GM18519 (cell line): ENCODE results near the gene USP9X.
"Not testable (repeated sequence)": the region's sequence is repeated elsewhere in the genome, so short reads cannot be mapped to it uniquely, and the experiment has no call there.

Experiments
- ATAC-seq: cut with Tn5 transposase; IDR thresholded peaks from one replicate; pipeline ENCODE4 v1.9.1; 2021; ENCODE audit warnings: mild to moderate bottlenecking, moderate library complexity; ENCODE audit not compliant: unreplicated experiment, low FRiP score

The USP9X gene, protein sequence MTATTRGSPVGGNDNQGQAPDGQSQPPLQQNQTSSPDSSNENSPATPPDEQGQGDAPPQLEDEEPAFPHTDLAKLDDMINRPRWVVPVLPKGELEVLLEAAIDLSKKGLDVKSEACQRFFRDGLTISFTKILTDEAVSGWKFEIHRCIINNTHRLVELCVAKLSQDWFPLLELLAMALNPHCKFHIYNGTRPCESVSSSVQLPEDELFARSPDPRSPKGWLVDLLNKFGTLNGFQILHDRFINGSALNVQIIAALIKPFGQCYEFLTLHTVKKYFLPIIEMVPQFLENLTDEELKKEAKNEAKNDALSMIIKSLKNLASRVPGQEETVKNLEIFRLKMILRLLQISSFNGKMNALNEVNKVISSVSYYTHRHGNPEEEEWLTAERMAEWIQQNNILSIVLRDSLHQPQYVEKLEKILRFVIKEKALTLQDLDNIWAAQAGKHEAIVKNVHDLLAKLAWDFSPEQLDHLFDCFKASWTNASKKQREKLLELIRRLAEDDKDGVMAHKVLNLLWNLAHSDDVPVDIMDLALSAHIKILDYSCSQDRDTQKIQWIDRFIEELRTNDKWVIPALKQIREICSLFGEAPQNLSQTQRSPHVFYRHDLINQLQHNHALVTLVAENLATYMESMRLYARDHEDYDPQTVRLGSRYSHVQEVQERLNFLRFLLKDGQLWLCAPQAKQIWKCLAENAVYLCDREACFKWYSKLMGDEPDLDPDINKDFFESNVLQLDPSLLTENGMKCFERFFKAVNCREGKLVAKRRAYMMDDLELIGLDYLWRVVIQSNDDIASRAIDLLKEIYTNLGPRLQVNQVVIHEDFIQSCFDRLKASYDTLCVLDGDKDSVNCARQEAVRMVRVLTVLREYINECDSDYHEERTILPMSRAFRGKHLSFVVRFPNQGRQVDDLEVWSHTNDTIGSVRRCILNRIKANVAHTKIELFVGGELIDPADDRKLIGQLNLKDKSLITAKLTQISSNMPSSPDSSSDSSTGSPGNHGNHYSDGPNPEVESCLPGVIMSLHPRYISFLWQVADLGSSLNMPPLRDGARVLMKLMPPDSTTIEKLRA (N-terminal part only)

DNA sequence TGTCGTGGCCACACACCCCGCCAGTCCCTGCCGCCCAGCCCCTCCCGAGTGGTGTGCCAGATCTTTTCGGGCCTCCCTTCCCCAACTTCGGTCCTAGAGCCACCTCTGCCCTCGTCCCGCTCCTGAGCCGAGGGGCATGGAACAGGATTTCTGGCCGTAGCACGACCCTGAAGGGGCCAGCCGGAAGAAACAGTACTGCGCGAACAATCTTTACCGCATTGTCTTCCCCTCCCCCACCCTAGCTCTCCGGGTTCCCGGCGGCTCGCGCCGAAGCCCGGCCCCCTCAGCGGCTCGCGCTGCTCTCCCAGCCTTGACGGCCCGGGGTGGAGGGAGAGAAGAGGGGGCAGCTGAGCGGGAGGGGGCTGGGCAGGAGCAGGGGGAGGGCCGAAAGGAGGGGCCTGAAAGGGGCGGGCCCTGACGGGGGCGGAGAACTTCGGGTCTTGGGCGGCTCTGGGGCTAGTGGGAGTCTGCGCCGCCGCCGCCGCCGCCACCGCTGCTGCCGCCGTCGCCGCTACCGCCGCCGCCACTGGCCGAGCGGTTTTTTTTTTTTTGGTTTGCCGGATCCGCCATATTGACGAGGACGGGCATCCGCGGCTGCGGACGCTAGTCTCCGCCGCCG, at the start of gene USP9X:
Gene USP9X (plus strand): TSS at position 553 of the 619 bp plus-strand sequence. CDS start 38,184 bp downstream, outside the sequence.
- peak; percentile 32 for ATAC-seq

DNA sequence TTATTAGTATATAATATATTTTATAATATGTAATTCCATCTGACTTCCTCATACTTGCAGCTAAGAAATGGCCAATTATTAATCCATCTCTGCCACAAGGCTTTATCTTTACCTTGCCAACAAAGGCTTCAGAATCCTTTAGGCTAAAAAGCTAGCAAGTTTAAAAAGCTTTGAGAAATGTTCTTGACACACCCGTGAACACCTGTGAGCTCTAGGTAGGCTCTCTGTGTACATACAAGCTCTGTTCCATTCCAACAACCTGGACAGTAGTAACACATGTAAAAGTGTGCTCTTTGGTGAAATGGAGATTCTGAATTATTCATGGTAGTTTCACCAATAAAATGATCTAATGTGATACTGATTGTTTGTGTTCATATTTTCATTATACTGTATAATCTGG, 49.7 kb upstream of the USP9X start:
- no peak for ATAC-seq

DNA sequence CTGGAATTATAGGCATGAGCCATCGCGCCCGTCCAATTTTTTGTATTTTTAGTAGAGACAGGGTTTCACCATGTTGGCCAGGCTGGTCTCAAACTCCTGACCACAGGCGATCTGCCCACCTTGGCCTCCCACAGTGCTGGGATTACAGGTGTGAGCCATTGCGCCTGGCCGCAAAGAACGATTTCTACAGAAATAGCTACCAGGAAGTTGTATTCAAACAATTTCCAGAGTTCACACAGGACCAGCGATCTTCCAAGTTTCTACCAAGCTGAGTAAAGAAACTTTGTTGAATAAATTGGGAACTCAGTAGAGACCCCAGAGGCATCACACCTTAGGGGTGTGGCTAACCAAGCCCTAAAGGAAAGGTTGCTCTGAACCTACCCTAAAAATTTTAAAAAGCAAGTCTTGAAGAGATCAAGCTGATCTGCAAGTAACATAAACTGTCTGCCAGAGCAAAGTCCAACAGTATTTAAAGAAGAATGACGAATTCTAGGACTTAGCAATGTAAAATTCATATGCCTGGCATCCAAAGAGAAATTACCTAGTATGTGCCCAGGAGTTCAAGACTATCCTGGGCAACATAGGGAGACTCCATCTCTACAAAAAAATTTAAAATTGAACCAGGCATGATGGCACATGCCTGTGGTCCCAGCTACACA, 48.4 kb upstream of the USP9X start:
- no peak for ATAC-seq

DNA sequence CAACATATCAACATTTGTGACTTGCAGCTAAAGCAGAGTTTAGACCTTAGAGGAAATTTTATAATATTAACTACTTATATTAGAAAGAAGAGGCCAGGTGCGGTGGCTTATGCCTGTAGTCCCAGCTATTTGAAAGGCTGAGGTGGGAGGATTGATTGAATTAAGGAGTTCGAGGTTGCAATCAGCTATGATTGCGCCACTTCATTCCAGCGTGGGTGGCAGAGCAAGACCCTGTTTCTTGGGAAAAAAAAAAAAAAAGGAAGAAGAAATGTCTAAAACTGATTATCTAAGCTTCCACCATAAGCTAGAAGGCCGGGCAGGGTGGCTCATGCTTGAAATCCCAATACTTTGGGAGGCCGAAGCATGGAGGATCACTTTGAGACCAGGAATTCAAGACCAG, 42.0 kb upstream of the USP9X start:
- no peak for ATAC-seq

DNA sequence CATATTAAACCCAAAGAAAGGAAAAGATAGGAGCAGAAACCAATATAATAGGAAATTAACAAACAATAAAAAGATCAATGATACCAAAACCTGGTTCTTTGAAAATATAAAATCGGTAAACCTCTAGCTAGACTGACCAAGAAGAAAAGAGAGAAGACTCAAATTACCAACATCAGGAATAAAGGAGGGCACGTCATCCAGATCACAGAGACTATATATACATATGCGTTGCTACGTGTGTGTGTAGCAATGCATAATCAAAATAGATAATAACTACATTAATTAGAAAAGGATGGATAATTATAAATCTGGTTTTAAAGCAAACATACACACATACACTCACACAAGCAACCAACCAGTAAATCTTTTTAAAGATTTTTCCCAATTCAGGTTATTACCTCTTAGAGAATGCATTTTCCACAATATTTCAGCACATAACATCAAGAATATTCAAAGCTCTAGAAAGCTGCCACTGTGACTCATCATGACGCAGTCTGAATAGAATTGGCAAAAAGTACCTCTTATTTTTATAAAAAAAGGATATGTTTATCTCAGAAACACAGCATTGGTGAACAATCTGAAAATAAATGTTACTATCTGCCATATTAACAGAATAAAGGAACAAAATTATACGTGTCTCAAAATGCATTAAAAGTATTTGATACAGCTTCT, 41.4 kb upstream of the USP9X start:
- ATAC-seq, result no peak

DNA sequence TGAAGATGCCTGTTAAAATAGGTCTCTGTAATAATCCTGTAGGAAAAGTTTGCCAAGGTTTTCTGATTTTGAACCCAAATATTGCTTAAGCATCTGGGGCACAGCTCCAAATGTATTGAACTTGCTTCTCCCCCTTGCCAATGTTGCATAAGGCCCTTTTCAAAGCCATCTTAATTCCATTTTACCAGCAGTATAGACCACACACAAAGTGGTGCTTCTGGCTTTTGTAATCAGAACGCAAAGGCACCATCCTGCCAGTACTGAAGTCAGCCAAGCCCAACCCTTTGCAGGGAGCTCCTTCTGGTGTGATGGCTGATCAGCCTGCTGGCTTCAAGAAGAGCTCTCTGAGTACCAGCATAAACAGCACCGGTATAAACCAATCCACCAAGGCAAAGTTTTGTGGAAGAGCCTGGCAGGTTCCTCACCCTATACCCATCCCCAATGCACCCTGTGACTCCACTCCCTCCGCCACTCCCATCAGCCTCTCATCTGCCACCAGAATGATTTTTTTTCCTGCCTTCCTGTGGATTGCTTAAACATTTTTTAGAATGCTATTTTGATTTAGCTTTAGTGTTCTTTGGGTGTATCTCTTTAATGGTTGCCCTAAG, 39.2 kb upstream of the USP9X start:
- ATAC-seq, result no peak

DNA sequence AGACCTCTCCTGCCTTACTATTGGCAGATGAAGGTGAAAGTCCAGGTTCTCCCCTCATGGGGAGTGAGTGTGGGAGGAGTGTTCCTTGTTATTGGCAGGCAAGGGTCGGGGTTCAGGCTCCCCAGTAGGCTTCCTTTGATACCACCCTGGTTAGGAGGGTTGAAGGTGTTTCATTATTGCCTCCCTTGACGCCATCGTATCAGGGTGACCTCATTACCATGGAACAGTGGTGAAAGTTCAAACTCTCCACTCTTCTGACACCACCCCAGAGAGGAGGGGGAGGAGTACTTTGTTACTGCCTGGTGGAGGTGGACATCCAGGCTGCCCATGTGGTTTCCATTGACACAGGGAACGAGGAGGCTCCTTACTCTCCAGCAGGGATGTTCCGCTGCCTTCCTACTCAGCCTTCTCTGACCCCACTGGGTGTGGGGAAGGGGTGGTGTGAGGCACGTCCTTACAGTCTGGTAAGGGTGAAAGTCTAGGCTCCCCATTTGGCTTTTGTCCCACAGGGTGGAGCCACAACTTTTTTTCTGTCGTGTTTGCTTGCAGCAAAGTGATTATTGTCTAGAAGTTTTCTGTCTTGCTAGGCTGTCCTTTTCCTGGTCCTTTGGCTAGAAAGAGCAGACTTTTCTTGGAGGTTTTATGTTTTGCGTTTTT, 37.2 kb upstream of the USP9X start:
- ATAC-seq, result no peak

DNA sequence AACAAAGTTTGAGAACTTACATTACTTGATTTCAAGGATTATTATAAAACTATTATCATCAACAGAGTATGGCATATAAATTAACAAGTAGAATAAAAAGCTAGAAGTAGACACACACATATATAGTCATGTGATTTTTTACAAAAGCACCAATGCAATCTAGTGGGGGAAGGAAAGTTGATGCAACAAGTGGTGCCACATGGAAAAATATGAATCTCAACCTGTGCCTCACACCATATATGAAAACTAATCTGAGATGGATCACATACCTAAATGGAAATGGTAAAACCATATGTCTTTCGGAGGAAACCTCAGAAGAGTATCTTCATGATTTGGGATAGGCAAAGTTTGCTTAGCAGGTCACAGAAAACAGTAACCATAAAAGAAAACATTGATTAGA, 34.9 kb upstream of the USP9X start:
- no peak for ATAC-seq

DNA sequence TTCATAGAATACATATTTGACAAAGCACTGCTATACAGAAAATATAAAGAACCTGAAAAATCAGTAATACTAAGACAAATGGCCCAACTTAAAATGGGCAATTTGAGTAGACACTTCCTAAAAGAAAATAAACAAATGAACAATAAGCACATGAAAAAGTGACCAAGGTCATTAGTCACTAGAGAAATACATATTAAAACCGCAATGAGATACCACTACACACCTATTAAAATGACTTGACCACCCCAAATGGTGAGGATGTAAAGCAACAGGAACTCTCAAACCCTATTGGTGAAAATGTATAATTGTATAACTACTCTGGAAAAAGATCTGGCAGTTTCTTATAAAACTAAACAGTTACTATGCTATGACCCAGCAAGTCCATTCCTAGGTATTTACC, 34.0 kb upstream of the USP9X start:
- ATAC-seq, result no peak

DNA sequence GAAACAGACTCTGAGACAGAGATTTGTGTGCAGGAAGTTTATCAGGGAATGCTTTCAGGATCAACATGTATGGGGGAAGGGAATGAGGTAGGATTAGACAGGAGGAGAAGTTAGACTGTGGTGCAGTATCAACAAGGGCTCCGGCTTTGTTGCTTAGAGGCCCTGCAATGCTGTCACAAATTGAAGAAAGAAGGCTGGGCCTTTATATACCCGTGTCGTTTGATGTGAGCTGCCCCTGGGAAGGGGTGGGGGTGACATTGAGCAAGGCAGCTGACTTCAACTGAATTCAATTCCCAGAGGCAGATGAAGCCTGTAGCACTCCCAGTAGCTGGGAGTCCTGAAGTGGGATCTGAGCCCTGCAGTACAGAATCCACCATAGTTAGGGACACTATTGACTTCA, 29.5 kb upstream of the USP9X start:
- ATAC-seq, result no peak

DNA sequence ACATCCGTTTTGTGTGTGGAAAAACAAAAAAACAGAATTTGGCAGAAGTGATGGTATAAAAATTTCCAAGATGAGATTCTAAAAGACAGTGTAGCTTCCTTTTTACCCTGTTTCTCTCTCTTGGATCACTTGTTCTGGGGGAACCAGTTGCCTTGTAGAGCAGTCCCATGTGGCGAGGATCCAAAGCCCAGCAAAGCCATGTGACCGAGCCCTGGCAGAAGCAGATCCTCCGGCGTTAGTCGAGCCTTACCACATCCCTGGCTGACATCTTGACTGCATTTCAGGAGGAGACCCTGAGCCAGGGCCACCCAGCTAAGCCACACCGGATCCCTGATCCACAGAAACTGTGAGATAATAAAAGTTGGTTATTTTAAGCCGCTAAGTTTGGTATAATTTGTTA, 22.0 kb upstream of the USP9X start:
- ATAC-seq, result not testable (repeated sequence)

DNA sequence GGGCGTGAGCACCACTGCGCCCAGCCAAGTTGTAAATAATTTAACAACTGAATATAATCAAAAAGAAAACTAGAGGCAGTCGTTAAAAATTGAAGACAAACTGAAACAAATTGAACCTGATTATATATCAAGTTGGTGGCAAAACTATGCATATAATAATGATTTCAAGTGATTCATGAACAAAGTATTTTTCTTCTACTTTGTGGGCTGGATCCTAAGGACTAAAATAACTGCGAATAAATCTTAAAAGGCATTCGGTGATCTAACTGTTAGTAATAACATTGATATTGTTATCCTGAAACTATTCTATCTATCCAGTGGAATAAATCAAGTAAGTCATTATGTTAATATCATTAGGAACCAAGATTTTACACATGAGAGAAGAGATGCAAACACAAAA, 21.2 kb upstream of the USP9X start:
- ATAC-seq, result no peak

DNA sequence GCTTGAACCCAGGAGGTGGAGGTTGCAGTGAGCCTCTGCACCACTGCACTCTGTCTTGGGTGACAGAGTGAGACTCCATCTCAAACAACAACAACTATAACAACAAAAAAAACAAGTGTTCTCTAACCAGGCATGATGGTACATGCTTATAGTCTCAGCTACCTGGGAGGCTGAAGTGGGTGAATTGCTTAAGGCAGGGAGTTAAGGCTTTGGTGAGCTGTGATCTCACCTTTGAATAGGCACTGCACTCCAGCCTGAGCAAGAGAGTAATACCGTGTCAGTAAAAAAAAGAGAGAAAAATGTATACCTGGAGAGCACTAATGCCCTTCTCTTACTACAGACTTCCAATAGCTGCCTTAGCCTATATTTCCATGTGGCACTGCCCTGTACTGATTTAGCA, 18.9 kb upstream of the USP9X start:
- ATAC-seq, result no peak

DNA sequence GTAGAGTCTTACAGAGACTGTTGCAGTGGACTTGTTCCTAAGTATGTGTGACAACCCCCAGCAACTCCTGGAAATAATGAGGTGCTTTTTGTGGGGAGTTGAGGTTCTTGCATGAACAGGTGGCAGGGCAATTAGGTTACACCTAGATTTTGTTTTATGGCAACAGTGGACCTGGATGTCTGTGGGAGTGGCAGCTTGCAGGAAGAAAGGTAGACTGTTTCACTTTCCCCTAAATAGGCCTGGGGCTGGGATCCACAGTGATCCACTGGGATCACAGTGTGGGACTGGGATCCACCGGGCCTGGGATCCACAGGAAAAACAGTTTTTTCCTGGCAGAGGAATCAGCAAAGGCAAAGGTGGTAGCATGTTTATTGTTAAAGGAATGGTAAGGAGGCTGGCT, 18.3 kb upstream of the USP9X start:
- no peak for ATAC-seq

DNA sequence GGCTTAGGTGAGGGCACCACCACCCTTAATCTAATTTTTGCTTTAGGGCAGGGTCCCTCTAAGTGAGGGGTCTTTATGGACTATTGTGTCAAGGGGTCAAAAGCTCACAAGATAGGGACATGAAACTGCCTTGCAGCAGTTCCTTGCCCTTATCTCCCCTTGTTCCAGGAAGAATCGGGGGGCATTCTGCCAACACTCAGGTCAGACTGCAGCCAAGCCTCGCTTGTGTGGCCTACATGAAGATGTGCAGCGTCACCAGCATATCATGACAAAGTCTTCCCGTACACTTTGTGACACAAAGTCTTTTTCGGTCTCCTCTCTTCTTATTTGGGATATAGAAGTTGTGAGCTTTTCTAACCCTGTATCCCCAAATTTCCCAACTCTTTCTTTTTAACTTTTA, 17.5 kb upstream of the USP9X start:
- no peak for ATAC-seq

DNA sequence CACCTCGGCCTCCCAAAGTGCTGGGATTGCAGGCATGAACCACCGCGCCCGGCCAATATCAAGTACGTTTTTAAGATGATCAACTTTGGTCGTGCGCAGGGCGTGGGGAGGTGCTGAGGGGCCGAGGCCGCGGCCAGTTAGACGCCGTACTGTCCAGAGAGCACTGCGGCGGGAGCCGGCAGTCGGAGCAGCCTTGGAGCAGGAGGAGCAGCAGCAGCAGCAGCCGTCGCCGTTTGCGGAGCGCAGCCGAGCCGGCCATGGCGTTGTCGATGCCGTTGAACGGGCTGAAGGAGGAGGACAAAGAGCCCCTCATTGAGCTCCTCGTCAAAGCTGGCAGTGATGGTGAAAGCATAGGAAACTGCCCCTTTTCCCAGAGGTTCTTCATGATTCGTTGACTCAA, 8.5 kb upstream of the USP9X start:
- ATAC-seq, result no peak

DNA sequence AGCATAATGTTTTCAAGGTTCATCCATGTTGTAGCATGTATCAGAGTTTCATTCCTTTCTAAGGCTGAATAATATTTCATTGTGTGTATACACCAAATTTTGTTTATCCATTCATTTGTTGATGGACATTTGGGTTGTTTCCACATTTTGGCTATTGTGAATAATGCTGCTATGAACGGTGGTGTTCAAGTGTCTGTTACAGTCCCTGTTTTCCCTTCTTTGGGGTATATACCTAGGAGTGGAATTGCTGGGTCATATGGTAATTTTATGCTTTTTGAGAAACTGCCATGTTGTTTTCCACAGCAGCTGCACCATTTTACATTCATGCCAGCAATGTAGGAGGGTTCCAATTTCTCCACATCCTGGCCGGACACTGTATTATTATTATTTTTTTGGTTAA, 3.4 kb upstream of the USP9X start:
- ATAC-seq, result no peak

DNA sequence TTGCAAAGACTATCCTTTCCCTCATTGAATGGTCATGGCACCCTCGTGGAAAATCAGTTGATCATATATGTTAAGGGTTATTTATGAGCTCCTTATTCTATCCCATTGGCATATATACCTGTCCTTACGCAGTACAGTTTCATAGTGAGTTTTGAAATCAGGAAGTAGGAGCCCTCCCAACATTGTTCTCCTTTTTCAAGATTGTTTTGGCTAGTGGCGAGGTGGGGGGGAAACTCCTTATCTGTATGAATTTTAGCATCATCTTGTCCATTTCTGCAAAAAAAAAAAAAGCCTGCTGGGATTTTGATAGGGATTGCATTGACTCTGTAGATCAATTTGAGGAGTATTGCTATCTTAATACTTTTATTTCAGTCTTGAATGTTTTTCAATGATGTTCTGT, 2.5 kb upstream of the USP9X start:
- no peak for ATAC-seq
